ENCODE results near the gene BBS12.
"Not testable (repeated sequence)": the region's sequence is repeated elsewhere in the genome, so short reads cannot be mapped to it uniquely, and the experiment has no call there.

The BBS12 gene

GRCh38 chr4:122785099-122785498 lies 52.6 kb downstream of the BBS12 start:
- TF ChIP-seq POLR2AphosphoS5 (IDR thresholded peaks at IDR 0.05; ENCODE audit: low read depth, low read length) = no peak
- TF ChIP-seq POLR2A (IDR thresholded peaks at IDR 0.05; ENCODE audit: low read depth, low read length) = no peak
- TF ChIP-seq TAF1 (IDR thresholded peaks at IDR 0.05; ENCODE audit: borderline replicate concordance, low read depth, low read length) = no peak
- DNase-seq (ENCODE audit: insufficient read length) = no peak
- FAIRE-seq = no peak

GRCh38 chr4:122786296-122786695 lies 53.8 kb downstream of the BBS12 start:
- FAIRE-seq; DNase-seq (ENCODE audit: insufficient read length): not testable (repeated sequence)

DNA sequence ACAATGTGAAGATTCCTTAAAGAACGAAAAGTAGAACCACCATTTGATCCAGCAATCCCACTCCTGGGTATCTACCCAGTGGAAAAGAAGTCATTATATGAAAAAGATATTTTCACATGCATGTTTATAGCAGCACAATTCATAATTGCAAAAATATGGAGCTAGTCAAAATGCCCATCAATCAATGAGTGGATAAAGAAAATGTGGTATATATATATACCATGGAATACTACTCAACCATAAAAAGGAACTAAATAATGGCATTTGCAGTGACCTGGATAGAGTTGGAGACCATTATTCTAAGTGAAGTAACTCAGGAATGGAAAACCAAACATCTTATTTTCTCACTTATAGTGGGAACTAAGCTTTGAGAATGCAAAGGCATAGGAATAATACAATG lies 54.4 kb downstream of the BBS12 start:
- not testable (repeated sequence) for FAIRE-seq; DNase-seq (ENCODE audit: insufficient read length)

GRCh38 chr4:122787940-122788339 lies 55.4 kb downstream of the BBS12 start:
- FAIRE-seq = no peak
- no peak for DNase-seq (ENCODE audit: insufficient read length)
- TF ChIP-seq TAF1 (IDR thresholded peaks at IDR 0.05; ENCODE audit: borderline replicate concordance, low read depth, low read length) (no peak), POLR2A (IDR thresholded peaks at IDR 0.05; ENCODE audit: low read depth, low read length) (no peak), POLR2AphosphoS5 (IDR thresholded peaks at IDR 0.05; ENCODE audit: low read depth, low read length) (no peak)

GRCh38 chr4:122788935-122789334 lies 56.4 kb downstream of the BBS12 start:
- DNase-seq (ENCODE audit: insufficient read length) (no peak), FAIRE-seq (no peak)
- TF ChIP-seq TAF1 (IDR thresholded peaks at IDR 0.05; ENCODE audit: borderline replicate concordance, low read depth, low read length) = no peak
- no peak for TF ChIP-seq POLR2AphosphoS5 (IDR thresholded peaks at IDR 0.05; ENCODE audit: low read depth, low read length)

DNA sequence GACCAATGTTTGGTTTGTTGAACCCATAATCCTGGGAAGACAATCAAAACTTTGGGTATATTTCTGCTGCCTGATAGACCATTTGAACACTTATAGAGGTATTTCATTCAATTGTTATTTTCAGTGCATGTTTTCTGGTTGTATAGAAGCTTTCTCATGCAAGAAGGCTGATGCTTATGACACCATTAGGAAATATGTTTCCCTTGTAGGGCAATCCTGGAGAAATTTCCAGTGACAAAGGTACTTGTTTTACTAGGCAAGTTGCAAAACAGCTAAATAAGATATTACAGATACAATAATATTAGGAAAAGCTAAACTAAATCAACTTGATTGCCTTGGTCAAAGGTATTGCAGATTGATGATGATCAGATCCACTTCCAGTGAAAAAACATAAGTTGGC lies 61.3 kb downstream of the BBS12 start:
- TF ChIP-seq TAF1 (IDR thresholded peaks at IDR 0.05; ENCODE audit: borderline replicate concordance, low read depth, low read length) (no peak), POLR2AphosphoS5 (IDR thresholded peaks at IDR 0.05; ENCODE audit: low read depth, low read length) (no peak), POLR2A (IDR thresholded peaks at IDR 0.05; ENCODE audit: low read depth, low read length) (no peak)
- no peak for DNase-seq (ENCODE audit: insufficient read length)
- no peak for FAIRE-seq
